Suprapubic skin (tissue), 4 donors: ENCODE results near the gene OR51A7. TPM values are rescaled to one million over a fixed set of nuclear protein-coding genes. Genes with fewer than 3 reads are reported as not detected.
"Not testable (repeated sequence)": the region's sequence is repeated elsewhere in the genome, so short reads cannot be mapped to it uniquely, and the experiment has no call there.

Experiments used
- DNase-seq, 2 donors: peaks; one replicate each; pipeline ENCODE4 v3.0.0-alpha.2; 2019; ENCODE audit warnings: low spot score in 2 of 2
- H3K27ac ChIP-seq: fragments of 200-600 bp; sonication (generic); one replicate; pipeline ENCODE4 v1.5.1; 2019
- H3K27me3 ChIP-seq: fragments of 200-600 bp; sonication (generic); one replicate; pipeline ENCODE4 v1.5.1; 2019
- H3K36me3 ChIP-seq: fragments of 200-600 bp; sonication (generic); one replicate; pipeline ENCODE4 v1.5.1; 2019
- H3K4me1 ChIP-seq: fragments of 200-600 bp; sonication (generic); one replicate; pipeline ENCODE4 v1.5.1; 2019
- H3K4me3 ChIP-seq: fragments of 200-600 bp; sonication (generic); one replicate; pipeline ENCODE4 v1.5.1; 2019; ENCODE audit warnings: mild to moderate bottlenecking
- H3K9me3 ChIP-seq: fragments of 200-600 bp; sonication (generic); one replicate; pipeline ENCODE4 v1.5.1; 2019
- CTCF ChIP-seq, 2 donors: fragments of 200-600 bp in 1 of 2; fragments of 450-650 bp in 1 of 2; sonication (generic) in 1 of 2; IDR thresholded peaks; one replicate each; pipeline ENCODE4 v1.5.1; 2016 to 2019; ENCODE audit warnings: antibody characterized with exemption in 2 of 2, mild to moderate bottlenecking in 1 of 2, moderate library complexity in 1 of 2
- EP300 ChIP-seq: sonication (generic); formaldehyde crosslinking; IDR thresholded peaks from one replicate; pipeline ENCODE4 v1.6.1; 2017; ENCODE audit warnings: antibody characterized with exemption
- POLR2A ChIP-seq, 2 donors: fragments of 450-650 bp; IDR thresholded peaks; one replicate each; pipeline ENCODE4 v1.6.1; 2017; ENCODE audit warnings: antibody characterized with exemption in 2 of 2, mild to moderate bottlenecking in 2 of 2, moderate library complexity in 2 of 2
- POLR2AphosphoS5 ChIP-seq, 3 donors: sonication (generic); formaldehyde crosslinking; IDR thresholded peaks; one replicate each; pipeline ENCODE4 v1.6.1; 2017; ENCODE audit warnings: antibody characterized with exemption in 3 of 3
- WGBS: methylation state at CpG from one replicate; pipeline ENCODE4 v1.1.5; 2018; 5-methylcytosine and 5-hydroxymethylcytosine counted together
- total RNA-seq, 4 donors: library from RNA; depleted of rRNA; stranded (reverse); fragments of >200 nt; gene quantifications; one replicate each; pipeline ENCODE4 v1.1.0, GENCODE V29; 2016

The OR51A7 gene
- total RNA-seq, result not detected

- Histone ChIP-seq H3K9me3 (no peaks in the 10 kb centered on the region), H3K27ac (no peak within 1 kb of the TSS), H3K4me1 (no peaks in the 10 kb centered on the region), H3K36me3 (no peaks in the 10 kb centered on the region), H3K4me3 (no peak within 1 kb of the TSS), H3K27me3 (no peaks in the 10 kb centered on the region)
- no peak for TF ChIP-seq EP300
- no peak for TF ChIP-seq POLR2AphosphoS5 (IDR thresholded peaks at IDR 0.05)
- no peak for TF ChIP-seq POLR2A (IDR thresholded peaks at IDR 0.05)
- TF ChIP-seq CTCF (IDR thresholded peaks at IDR 0.05), result no peak
- no peak for DNase-seq
Measured at GRCh38 chr11:4903484-4903883, at the start of gene OR51A7. OR51A7 (plus strand) TSS chr11:4903783; CDS start chr11:4907370, 3,587 bp downstream.

GRCh38 chr11:4854286-4854685 lies 49.3 kb upstream of the OR51A7 start:
- H3K4me3 ChIP-seq, H3K9me3 ChIP-seq, H3K4me1 ChIP-seq, H3K36me3 ChIP-seq, H3K27me3 ChIP-seq, H3K27ac ChIP-seq, DNase-seq: not testable (repeated sequence)
- WGBS, result 92% methylated on average over 7 of the region's 7 CpGs

GRCh38 chr11:4862447-4863236 lies 40.9 kb upstream of the OR51A7 start:
- no peak overlapping the region for H3K27ac ChIP-seq
- no peak for TF ChIP-seq POLR2A (IDR thresholded peaks at IDR 0.05)
- no peak for TF ChIP-seq CTCF (IDR thresholded peaks at IDR 0.05)
- TF ChIP-seq POLR2AphosphoS5 (IDR thresholded peaks at IDR 0.05), result no peak
- no peak for TF ChIP-seq EP300

GRCh38 chr11:4863876-4864275 lies 39.7 kb upstream of the OR51A7 start:
- Histone ChIP-seq H3K9me3 (no peaks in the 10 kb centered on the region), H3K27me3 (no peaks in the 10 kb centered on the region), H3K4me1 (no peaks in the 10 kb centered on the region), H3K27ac (no peak overlapping the region), H3K4me3 (no peak overlapping the region), H3K36me3 (no peaks in the 10 kb centered on the region)
- 53% methylated on average over 4 of the region's 4 CpGs for WGBS
- no peak for DNase-seq
- TF ChIP-seq CTCF (IDR thresholded peaks at IDR 0.05), result no peak
- TF ChIP-seq POLR2AphosphoS5 (IDR thresholded peaks at IDR 0.05), result no peak
- no peak for TF ChIP-seq EP300
- no peak for TF ChIP-seq POLR2A (IDR thresholded peaks at IDR 0.05)

More at GRCh38 chr11:4862447-4863236, 40.9 kb upstream of the OR51A7 start:
- H3K27me3 ChIP-seq, result no peaks in the 10 kb centered on the region
- no peak overlapping the region for H3K4me3 ChIP-seq
- no peaks in the 10 kb centered on the region for H3K36me3 ChIP-seq
- H3K9me3 ChIP-seq, result no peaks in the 10 kb centered on the region
- no peaks in the 10 kb centered on the region for H3K4me1 ChIP-seq
- no peak for DNase-seq

- no peaks in the 10 kb centered on the region for H3K4me1 ChIP-seq
- no peak for DNase-seq
- no peaks in the 10 kb centered on the region for H3K36me3 ChIP-seq
- H3K9me3 ChIP-seq, result no peaks in the 10 kb centered on the region
- TF ChIP-seq POLR2AphosphoS5 (IDR thresholded peaks at IDR 0.05) (no peak), POLR2A (IDR thresholded peaks at IDR 0.05) (no peak), CTCF (IDR thresholded peaks at IDR 0.05) (no peak), EP300 (no peak)
- no peaks in the 10 kb centered on the region for H3K27me3 ChIP-seq
- WGBS, result 39% methylated on average over 1 of the region's 1 CpG
- H3K27ac ChIP-seq, result no peak overlapping the region
- H3K4me3 ChIP-seq, result no peak overlapping the region
Measured at GRCh38 chr11:4865855-4866254, 37.7 kb upstream of the OR51A7 start.

GRCh38 chr11:4881188-4881587 lies 22.4 kb upstream of the OR51A7 start:
- H3K9me3 ChIP-seq, result no peaks in the 10 kb centered on the region
- no peaks in the 10 kb centered on the region for H3K4me1 ChIP-seq
- no peak overlapping the region for H3K4me3 ChIP-seq
- TF ChIP-seq POLR2A (IDR thresholded peaks at IDR 0.05) (no peak), EP300 (no peak), CTCF (IDR thresholded peaks at IDR 0.05) (no peak), POLR2AphosphoS5 (IDR thresholded peaks at IDR 0.05) (no peak)
- DNase-seq, result no peak
- WGBS, result 79% methylated on average over 4 of the region's 4 CpGs
- H3K27me3 ChIP-seq, result no peaks in the 10 kb centered on the region
- H3K36me3 ChIP-seq, result no peaks in the 10 kb centered on the region
- no peak overlapping the region for H3K27ac ChIP-seq
